Fibroblast of lung (primary cell): Measurements from ENCODE around the gene TNPO3. TPM values are rescaled to one million over a fixed set of nuclear protein-coding genes. Genes with fewer than 3 reads are reported as not detected.

ENCODE experiments used
- DNase-seq, 2 donors: peaks; one replicate each; pipeline versions ENCODE4 v3.0.0 to v3.0.0-alpha.2; 2010; ENCODE audit warnings: low read depth in 2 of 2
- H2AFZ ChIP-seq: 2 replicates; pipeline ENCODE4 v1.5.1; 2012; ENCODE audit warnings: low read length, control low read depth, inconsistent platforms
- H3K27ac ChIP-seq: 2 replicates; pipeline ENCODE4 v1.5.1; 2011; ENCODE audit warnings: low read length, control low read depth; ENCODE audit not compliant: insufficient read depth
- H3K27me3 ChIP-seq: 2 replicates; pipeline ENCODE4 v1.5.1; 2011; ENCODE audit warnings: mild to moderate bottlenecking, low read length; ENCODE audit not compliant: control insufficient read depth, insufficient read depth
- H3K36me3 ChIP-seq: 2 replicates; pipeline ENCODE4 v1.5.1; 2011; ENCODE audit warnings: low read length; ENCODE audit not compliant: control insufficient read depth, insufficient read depth
- H3K4me1 ChIP-seq: 2 replicates; pipeline ENCODE4 v1.5.1; 2011; ENCODE audit warnings: low read length; ENCODE audit not compliant: control insufficient read depth, insufficient read depth; ENCODE audit errors: extremely low read depth
- H3K4me2 ChIP-seq: 2 replicates; pipeline ENCODE4 v1.5.1; 2011; ENCODE audit warnings: low read length, control low read depth; ENCODE audit not compliant: insufficient read depth; ENCODE audit errors: extremely low read depth
- H3K4me3 ChIP-seq, 4 experiments: fragments of 200-600 bp in 1 of 4; sonication (generic) in 1 of 4; replicated peaks in 1 of 4; 2 replicates each; pipeline ENCODE4 v1.5.1; 2011 to 2016; ENCODE audit warnings: low read length in 4 of 4, low read depth in 3 of 4, mild to moderate bottlenecking in 3 of 4, control low read depth in 2 of 4, inconsistent platforms in 1 of 4, mixed read lengths in 1 of 4; ENCODE audit not compliant: insufficient read depth in 1 of 4; ENCODE audit errors: control extremely low read depth in 1 of 4
- H3K79me2 ChIP-seq: 2 replicates; pipeline ENCODE4 v1.5.1; 2012; ENCODE audit warnings: mild to moderate bottlenecking, low read length, inconsistent platforms; ENCODE audit not compliant: control insufficient read depth, insufficient read depth
- H3K9ac ChIP-seq: 2 replicates; pipeline ENCODE4 v1.5.1; 2011; ENCODE audit warnings: mild to moderate bottlenecking, low read length, control low read depth; ENCODE audit not compliant: insufficient read depth
- H3K9me3 ChIP-seq: 2 replicates; pipeline ENCODE4 v1.5.1; 2012; ENCODE audit warnings: low read depth, low read length; ENCODE audit not compliant: control insufficient read depth, insufficient read depth
- H4K20me1 ChIP-seq: 2 replicates; pipeline ENCODE4 v1.5.1; 2011; ENCODE audit warnings: low read length; ENCODE audit not compliant: control insufficient read depth, insufficient read depth; ENCODE audit errors: extremely low read depth
- CTCF ChIP-seq, 2 donors: IDR thresholded peaks in 1 of 2; conservative IDR thresholded peaks in 1 of 2; 1 replicate in 1 of 2; 2 replicates in 1 of 2; pipeline ENCODE4 v1.5.1; 2011 to 2012; ENCODE audit warnings: low read length in 2 of 2, control low read depth in 1 of 2, inconsistent platforms in 1 of 2, low read depth in 1 of 2, mild to moderate bottlenecking in 1 of 2
- EZH2 ChIP-seq: IDR thresholded peaks from 2 replicates; pipeline ENCODE4 v1.5.1; 2012; ENCODE audit warnings: low read length, control low read depth, mild to moderate bottlenecking; ENCODE audit errors: missing control alignments
- polyA plus RNA-seq, 2 donors: library from polyadenylated mRNA; depleted of rRNA in 1 of 2; stranded (reverse) in 1 of 2; unstranded in 1 of 2; fragments of >200 nt; gene quantifications; 2 replicates each; pipeline ENCODE4 v1.2.1, GENCODE V29; 2011 to 2012; ENCODE audit warnings: missing spikeins in 1 of 2
- total RNA-seq: library from RNA; depleted of rRNA; stranded (reverse); fragments of >200 nt; gene quantifications from 2 replicates; pipeline ENCODE4 v1.2.1, GENCODE V29; 2014

The TNPO3 gene
- total and polyA plus RNA-seq, 2 donors (not counting 1 experiment from before 2014, with no cell fraction given) = 39.1 to 73.5 TPM

- no peaks in the 10 kb centered on the region for H3K36me3 ChIP-seq
- H3K79me2 ChIP-seq = no peaks in the 10 kb centered on the region
- H3K9ac ChIP-seq = no peak overlapping the region
- H3K27ac ChIP-seq = no peak overlapping the region
- H3K4me2 ChIP-seq = no peak overlapping the region
- H3K4me1 ChIP-seq = no peaks in the 10 kb centered on the region
- H3K27me3 ChIP-seq = no peaks in the 10 kb centered on the region
- H4K20me1 ChIP-seq = no peaks in the 10 kb centered on the region
- H3K9me3 ChIP-seq = no peaks in the 10 kb centered on the region
- no peak overlapping the region for H3K4me3 ChIP-seq
- no peak overlapping the region for H2AFZ ChIP-seq
- no peak for DNase-seq
- TF ChIP-seq EZH2 (no peak), CTCF (conservative IDR thresholded peaks at IDR 0.05 in 1 of 2, IDR thresholded peaks at IDR 0.05 in 1 of 2; ENCODE audit: low read depth in 1 of 2, low read length in 2 of 2) (no peak)
Measured at GRCh38 chr7:129073204-129073603, 18.3 kb upstream of the TNPO3 start.

- Histone ChIP-seq H3K36me3 (no peaks in the 10 kb centered on the region), H3K4me3 (no peak overlapping the region), H4K20me1 (no peaks in the 10 kb centered on the region), H3K79me2 (no peaks in the 10 kb centered on the region), H3K4me1 (no peaks in the 10 kb centered on the region), H3K9me3 (no peaks in the 10 kb centered on the region), H3K9ac (no peak overlapping the region), H2AFZ (no peak overlapping the region), H3K27ac (no peak overlapping the region), H3K27me3 (no peaks in the 10 kb centered on the region), H3K4me2 (no peak overlapping the region)
- no peak for DNase-seq
- TF ChIP-seq EZH2 (no peak), CTCF (conservative IDR thresholded peaks at IDR 0.05 in 1 of 2, IDR thresholded peaks at IDR 0.05 in 1 of 2; ENCODE audit: low read depth in 1 of 2, low read length in 2 of 2) (no peak)
Measured at GRCh38 chr7:129072479-129073011, 17.6 kb upstream of the TNPO3 start.

GRCh38 chr7:129069021-129069420 lies 14.1 kb upstream of the TNPO3 start:
- H2AFZ ChIP-seq = no peak overlapping the region
- DNase-seq = no peak
- H3K4me3 ChIP-seq = no peak overlapping the region
- no peaks in the 10 kb centered on the region for H3K9me3 ChIP-seq
- H3K27ac ChIP-seq = no peak overlapping the region
- H3K9ac ChIP-seq = no peak overlapping the region
- H3K79me2 ChIP-seq = no peaks in the 10 kb centered on the region
- H3K36me3 ChIP-seq = no peaks in the 10 kb centered on the region
- H3K4me2 ChIP-seq = no peak overlapping the region
- TF ChIP-seq CTCF (conservative IDR thresholded peaks at IDR 0.05 in 1 of 2, IDR thresholded peaks at IDR 0.05 in 1 of 2; ENCODE audit: low read depth in 1 of 2, low read length in 2 of 2) (no peak), EZH2 (no peak)
- no peaks in the 10 kb centered on the region for H4K20me1 ChIP-seq
- H3K4me1 ChIP-seq = no peaks in the 10 kb centered on the region
- H3K27me3 ChIP-seq = no peaks in the 10 kb centered on the region
